Adrenal gland (tissue), 5 donors: ENCODE data around the gene ENOX1.

Experiments
- CTCF ChIP-seq, 6 experiments: fragments of 450-650 bp in 4 of 6; fragments of 200-600 bp in 2 of 6; sonication (generic) in 1 of 6; IDR thresholded peaks; 1 replicate in 5 of 6; 2 replicates in 1 of 6; pipeline versions ENCODE4 v1.5.1 to v1.8.0; 2016 to 2021; ENCODE audit warnings: antibody characterized with exemption in 6 of 6, mild to moderate bottlenecking in 2 of 6, moderate library complexity in 1 of 6
- POLR2A ChIP-seq, 2 donors: fragments of 450-650 bp; IDR thresholded peaks; one replicate each; pipeline ENCODE4 v1.6.1; 2017; ENCODE audit warnings: antibody characterized with exemption in 2 of 2, mild to moderate bottlenecking in 2 of 2, moderate library complexity in 1 of 2
- donor health status: DM: no; HTN: no; CAD: no.

- TF ChIP-seq CTCF (IDR thresholded peaks at IDR 0.05) (no peak), POLR2A (IDR thresholded peaks at IDR 0.05) (no peak)
These were observed 522.3 kb downstream of the ENOX1 start for GRCh38 chr13:43264458-43264857.
